Measurements from ENCODE around the gene ZNF750.

Gene ZNF750

DNA sequence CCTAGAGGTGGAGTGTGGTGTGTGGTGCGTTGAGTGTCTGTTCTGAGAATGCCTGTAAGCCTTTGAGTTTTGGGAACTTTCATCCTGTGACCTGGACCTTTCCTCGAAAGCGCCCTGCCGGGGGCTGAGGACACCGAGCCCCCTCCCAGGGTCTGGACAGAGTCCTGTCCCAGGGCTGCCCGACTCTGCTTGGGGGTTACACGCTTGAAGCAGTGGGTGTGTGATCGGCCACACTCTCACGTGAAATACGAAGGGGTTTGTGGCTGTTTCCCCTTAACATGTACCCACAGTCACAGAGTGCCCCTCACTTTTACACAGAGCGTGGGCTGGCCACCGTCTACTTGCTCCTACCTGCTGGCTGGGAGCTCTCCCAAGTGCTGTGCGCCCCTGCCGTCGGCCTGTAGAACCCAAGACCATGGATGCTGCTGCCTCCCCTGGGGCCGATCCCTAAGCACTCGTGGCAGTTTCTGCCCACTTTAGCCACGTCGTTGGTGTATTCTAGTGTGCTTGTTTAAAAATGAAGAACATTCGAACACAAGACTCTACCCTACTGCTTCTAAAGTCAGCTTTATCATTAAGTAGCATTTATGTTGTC lies 6.8 kb downstream of the ZNF750 start:
- DNase-seq: no peak

DNA sequence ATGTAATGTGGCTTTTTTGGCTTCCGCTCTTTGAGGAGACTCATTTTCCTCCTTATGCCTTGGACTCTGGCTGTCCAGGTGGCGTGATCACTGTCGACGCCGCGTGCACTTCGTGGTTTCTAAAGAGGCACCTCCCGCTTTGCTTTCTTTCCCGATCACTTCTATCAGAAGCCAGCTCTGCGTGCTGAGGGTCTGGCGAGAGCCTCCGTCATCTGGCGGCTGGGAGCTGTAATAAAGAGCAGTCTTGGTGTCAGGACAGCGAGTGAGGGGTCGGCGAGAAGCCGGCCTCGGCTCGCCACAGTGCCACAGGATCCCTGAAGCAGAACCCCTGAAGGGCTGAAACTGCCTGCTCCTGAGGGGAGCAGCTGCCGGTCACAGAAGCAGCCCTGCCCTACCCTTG lies 7.4 kb downstream of the ZNF750 start:
- DNase-seq: no peak

DNA sequence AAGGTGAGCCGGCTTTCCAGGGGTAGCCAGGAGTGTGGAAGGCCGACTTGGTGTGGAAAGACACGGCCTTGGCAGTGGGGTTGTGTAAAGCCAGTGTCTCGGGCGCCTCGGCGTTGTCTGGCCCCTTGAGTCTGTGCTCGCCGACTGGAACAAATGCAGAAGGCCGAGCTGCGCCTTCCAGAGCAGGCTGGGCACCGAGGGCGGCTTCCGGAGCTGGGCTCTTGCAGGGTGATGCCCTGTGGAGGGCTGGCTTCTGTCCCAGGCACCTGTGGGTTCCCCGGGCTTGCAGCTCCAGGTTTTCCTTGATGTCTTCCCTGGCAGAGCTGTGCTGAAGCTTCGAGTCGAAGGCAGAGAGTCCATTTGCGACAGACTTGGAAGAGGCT lies 8.0 kb downstream of the ZNF750 start:
- DNase-seq: no peak

DNA sequence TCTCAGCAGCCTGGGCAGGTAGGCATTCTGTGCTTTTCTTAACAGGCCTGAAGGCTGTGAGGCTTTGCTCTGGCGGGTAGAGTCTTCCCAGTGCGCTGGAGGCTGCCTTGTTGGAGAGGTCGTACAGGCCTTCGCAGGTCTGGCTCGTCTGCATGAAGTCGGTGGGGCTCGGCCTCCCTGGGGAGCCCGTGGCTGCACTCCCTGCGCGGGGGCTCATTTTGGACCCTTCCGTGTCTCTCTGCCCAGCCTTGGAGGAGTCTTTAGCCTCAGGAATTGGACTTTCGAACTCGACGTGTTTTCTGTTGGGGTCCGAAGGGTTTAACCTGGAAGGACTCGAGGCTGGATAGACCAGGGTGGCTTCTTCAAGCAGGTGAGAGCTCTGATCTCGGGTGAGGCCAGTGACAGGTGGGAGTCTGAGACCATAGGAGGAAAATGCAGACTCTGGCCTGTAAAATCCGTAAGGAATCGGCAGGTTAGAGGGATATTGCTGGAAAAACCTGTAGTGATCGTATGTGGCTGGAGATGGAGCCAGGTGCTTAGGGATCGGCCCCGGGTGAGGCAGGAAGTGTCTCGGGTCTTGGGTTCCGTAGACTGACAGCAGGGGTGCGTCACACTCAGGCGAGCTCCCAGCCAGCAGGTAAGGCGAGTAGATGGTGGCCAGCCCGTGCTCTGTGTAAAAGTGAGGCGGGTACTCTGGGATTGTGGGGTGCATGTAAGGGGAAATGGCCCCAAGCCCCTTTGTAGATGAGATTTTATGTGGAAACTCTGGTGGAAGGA lies 8.6 kb downstream of the ZNF750 start:
- no peak for DNase-seq

DNA sequence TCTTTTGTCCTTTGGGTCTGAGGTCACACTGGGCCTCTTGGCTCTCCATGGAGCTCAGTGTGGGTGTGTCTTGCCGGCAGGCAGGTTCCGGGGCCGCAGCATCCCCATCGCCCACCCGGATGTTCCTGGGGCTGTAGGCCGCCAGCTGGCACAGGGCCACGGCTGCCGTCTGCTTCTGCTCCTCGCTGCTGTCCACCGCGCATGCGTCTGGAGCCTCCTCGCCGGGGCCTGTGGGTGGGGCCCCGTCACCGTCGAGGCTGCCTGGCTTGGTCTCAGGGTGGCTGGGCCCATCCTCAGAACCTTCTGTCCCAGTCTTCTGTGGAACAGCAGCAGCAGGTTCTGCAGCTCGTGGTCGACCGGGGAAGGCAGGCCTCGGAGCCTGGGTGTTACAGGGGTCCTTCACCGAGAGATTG lies 9.6 kb downstream of the ZNF750 start:
- no peak for DNase-seq

DNA sequence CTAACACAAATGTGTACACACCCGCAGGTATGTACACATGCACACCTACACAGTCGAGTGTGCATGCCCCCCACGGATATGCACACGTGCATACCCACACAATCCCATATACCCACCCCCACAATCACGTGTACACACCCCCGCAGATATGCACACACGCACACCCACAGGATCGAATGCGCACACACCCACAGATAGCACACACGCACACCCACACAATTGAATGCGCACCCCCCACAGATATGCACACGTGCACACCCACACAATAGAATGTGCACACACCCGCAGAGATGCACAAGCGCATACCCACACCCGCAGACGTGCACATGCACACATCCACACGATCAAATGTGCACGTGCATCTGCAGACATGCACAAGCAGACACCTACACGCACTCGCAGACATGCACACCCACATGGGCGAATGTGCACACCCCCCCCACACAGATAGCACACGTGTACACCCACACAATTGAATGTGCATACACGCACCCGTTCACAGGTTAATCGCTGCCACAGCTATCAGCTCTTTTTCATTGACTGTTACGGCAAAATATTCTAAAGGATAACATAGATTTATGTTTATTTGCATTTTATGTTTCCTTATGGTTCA lies 10.8 kb downstream of the ZNF750 start:
- DNase-seq: no peak

DNA sequence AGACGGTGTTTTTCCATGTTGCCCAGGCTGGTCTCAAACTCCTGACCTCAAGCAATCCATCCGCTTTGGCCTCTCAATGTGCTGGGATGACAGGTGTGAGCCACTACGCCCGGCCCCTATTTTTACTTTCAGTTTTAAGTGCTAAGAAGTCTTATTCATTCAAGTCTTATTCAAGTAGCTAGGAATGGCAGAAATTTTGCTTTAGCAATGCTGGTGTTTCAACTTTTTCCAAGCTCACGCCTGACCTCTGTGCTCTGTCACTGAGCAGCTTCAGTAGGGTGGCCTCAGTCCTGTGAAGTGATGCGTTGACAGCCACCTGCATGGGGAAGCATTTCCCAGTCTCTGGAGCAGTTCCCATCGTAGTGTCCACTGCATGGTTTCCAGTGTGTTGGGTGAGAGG lies 12.9 kb downstream of the ZNF750 start:
- no peak for DNase-seq

DNA sequence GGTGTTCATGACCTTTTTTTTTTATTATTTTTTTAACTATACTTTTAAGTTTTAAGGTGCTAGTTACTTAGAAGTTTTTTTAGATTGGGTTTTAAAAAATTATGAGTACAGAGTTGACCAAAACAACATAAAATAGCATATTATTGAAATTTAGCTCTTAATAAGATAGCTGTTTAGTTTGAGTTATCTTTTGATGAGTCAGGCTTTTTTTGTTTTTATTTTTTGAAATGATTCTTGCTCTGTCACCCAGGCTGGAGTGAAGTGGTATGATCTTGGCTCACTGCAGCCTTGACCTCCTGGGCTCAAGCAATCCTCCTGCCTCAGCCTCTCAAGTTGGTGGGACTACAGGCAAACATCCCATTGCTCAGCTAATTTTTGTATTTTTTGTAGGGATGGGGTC lies 13.6 kb downstream of the ZNF750 start:
- DNase-seq: no peak

DNA sequence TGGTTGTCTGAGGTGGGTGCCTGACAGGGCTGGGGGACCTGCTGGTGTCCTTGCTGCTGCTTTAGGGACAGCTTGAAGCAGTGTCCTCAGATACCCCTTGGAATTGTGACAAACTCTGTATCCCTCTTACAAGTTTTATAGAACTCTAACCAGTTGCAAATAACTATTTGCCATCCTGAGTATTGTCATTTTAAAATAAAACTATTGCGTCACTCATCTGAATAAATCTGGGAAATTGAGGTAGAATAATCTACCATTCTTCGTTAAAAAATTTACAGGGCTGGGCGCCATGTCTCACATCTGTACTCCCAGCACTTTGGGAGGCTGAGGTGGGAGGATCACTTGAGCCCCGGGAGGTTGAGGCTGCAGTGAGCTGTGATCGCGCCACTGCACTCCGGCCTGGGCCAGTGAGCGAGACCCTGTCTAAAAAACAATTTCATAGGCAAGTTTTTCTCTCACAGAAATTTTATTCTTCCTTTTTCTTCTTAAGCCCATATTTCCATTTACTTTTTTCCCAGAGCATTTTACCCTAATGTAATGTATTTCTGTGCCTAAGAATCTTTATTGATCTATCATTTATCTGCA lies 14.2 kb downstream of the ZNF750 start:
- no peak for DNase-seq

DNA sequence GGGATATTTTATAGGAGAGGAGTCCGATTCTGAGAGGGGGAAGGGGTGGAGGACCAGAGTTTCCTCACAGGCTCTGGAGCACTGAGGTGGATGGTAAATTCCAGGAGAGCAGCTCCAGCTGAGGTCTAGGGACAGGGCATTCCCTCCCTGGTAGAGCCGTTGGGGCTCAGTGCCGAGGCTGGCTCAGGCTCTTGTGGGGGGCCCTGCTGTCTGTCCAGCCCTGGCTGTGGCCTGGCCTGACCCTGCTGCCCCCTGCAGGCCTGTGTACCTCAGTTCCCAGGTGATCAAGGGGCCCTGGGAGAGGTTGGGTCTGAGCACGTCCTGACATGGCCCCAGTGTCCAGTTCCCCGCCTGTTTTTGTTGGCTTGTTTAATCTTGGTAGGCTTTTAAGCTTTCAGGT lies 16.8 kb downstream of the ZNF750 start:
- DNase-seq: no peak

DNA sequence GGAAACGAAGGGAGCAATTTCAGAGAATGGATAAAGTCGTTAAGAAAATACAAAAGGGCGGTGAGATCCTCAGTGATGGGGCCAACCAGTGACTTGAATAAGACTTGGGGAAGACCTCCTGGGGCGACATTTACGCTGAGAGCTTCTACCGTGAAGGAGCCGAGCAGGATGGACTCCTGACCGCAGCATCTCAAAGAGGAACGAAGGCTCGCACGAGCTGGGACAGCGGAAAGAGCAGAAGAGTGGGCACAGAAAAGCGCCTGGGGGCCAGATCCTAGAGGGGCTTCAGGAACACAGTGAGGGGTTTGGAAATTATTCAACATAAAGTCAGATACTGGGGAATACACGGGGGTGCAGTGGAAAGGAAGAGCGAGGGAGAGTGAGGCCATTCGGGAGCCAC lies 17.5 kb downstream of the ZNF750 start:
- no peak for DNase-seq

DNA sequence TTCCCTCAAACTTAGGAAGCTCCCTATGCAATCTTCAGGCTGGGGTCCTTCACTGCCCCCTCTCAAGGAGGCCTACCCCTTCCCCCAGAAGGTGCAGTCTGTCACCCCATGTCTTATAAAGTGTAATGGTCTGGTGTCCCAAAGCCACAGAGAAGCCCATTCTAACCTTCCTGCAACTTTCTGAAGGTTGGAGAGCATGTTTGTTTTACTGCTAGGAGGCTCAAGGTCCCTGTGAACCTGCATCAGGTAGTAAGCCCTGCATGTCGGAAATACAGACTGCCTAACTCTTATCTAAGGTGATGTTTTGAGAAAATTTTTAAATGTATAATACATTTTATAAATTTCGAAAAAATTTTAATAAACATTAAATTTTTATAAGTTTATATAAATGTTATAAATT lies 18.3 kb downstream of the ZNF750 start:
- no peak for DNase-seq

DNA sequence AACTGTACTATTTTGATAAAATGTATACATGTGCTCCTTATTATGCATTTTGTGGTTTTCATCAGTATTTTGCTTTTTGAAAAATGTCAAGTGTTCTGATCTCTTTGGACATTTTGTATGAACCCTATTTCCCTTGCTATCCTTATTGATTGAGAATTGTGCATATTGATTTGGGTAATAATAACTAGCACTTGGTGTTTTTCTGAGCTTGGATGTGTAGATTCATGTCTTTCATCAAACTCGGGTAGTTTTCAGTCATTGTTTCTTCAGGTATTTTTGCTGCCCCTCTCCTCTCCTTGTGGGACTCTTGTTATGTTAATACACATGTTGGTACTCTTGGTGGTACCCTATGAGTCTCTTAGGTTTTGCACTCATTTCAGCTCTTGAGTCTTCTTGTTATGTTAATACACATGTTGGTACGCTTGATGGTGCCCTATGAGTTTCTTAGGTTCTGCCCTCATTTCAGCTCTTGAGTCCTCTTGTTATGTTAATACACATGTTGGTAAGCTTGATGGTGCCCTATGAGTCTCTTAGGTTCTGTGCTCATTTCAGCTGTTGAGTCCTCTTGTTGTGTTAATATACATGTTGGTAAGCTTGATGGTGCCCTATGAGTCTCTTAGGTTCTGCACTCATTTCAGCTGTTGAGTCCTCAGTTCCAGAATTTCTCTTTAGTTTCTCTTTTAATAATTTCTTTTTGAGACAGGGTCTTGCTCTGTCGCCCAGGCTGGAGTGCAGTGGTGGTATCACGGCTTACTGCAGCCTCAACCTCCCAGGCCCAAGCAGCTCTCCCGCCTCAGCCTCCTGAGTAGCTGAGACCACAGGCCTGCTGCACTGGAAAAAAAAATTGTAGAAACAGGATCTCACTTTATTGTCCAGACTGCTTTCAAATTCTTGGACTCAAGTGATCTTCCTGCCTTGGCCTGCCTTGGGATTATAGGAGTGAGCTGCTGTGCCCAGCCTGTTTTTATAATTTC lies 19.3 kb downstream of the ZNF750 start:
- DNase-seq: no peak

DNA sequence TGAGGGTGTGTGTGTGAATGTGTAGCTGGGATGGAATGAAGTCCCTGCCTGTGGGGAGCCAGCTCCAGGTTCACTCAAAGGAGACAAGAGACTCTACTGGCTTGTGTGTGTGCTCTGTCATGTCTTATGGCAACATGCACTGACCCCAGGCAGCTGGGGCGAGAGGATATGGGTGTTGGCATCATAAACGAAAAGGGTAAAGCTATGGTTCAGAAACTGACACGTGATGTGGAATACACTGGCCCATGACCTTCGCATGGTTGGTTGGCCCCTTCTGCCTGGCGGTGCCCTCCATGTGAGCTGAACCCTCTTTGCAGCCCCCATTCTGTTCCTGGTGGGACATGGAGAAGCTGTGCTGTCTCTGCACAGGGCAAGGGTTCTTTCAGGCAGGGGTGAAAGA lies 21.9 kb downstream of the ZNF750 start:
- DNase-seq: no peak

DNA sequence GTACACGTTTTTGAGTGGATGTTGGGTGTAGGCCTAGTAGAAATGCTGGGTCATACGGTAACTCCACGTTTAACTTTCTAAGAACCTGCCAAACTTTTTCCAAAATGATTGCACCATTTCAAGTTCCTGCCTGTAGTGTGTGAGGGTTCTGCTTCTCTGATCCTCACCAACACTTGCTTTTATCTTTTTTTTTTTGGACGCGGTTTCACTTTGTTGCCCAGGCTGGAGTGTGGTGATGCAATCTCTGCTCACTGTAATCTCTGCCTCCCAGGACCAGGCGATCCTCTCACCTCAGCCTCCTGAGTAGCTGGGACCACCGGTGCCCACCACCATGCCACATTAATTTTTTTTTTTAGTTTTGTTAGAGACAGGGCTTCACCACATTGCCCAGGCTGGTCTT lies 23.5 kb downstream of the ZNF750 start:
- DNase-seq: no peak

DNA sequence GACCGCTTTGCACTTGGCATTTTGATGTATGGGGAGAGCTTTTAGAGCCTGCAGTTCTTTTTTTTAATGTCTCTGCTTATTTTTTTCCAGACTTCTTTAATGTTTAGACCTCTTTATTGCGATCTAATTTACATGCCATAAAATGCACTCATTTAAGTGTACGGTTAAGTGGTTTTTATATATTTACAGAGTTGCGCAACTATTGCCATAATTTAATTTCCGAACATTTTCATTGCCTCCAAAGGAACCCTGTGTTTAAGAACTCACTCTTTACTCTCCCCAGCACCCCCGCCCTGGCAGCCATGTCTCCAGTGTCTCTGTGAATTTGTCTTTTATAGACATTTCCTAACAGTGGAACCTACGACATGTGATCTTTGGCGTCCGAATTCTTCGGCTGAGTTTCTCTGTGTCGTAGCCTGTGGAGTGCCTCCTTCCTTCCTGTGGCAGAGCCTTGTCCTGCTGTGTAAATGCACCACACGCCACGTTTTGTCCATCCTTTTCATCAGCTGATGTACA lies 24.0 kb downstream of the ZNF750 start:
- DNase-seq: no peak

DNA sequence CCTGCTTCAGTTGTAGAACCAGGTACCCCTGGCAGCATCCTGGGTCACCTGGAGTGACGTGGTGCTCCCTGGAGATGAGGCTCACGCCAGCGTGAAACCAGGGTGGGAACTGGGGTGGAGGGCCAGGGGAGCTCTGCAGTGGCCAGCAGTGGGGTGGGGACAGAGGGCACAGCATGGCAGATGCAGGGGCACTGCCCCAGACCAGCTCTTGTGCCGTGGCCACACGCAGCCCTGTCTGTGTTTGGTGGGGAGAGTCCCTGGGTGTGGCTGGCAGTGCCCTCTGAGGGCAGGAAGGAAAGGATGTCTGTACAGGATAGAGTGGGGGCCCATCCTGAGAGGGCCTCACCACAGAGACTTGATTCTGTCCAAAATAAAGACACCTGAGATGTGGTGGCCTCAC lies 24.5 kb downstream of the ZNF750 start:
- no peak for DNase-seq

DNA sequence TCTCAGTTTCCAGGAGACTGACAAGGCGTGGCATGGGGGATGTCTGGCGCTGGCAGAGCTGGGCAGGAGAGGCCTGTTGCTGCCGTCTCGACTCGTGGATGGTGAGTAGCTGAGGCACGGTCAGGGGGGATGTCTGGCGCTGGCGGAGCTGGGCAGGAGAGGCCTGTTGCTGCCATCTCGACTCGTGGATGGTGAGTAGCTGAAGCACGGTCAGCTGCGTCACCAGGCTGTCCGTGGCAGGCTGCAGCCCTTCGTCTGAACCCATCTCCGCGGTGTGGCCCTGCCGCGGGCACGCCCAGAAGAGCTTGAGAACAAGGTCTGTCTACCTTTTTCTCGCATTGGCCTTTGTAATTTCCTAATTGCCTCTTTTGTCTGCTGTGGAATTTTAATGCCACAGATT lies 25.0 kb downstream of the ZNF750 start:
- no peak for DNase-seq

DNA sequence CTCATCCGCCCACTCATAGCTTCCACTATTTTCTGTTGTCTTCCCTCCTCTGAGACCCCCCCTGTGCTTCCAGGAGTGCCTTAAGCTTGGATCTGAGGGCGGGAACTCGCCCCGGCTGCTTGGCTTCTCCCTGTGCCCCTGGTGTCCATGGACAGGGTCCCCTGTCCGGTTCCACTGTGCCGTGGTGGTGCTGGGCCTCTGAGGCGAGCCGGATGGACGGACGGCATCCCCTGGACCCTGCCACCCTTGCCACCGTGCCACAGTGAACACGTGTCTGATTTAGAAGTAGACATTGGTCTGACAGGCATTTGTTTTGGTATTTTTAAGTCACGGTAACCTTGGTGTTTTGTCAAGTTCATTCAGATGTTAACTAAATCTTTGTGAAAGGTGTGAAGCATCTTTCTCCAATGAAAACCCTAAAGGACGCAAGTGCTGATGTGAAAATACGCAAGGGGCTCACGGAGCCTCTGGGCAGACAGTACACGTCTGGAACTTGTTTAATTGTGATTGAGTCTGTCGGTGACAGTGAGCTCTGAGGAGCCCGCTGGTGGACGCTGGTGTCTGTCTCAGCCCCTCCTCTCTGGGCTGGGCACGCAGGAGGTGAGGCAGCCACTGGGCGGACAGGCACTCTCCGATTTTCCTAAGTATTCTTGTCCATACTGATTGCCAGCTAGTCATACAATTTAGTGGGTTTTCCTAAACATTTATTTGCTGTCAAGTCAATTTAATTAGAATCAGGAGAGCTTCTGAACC lies 26.3 kb downstream of the ZNF750 start:
- DNase-seq: no peak

DNA sequence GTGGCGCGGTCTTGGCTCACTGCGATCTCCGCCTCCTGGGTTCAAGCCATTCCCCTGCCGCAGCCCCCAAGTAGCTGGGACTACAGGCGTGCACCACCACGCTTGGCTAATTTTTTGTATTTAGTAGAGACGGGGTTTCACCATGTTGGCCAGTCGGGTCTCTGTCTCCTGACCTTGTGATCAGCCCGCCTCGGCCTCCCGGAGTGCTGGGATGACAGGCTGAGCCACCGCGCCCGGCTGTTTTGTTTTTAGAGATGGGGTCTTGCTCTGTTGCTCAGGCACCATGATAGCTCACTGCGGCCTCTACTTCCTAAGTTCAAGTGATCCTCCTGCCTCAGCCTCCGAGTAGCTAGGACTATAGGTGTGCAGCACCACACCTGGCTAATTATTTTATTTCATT lies 27.2 kb downstream of the ZNF750 start:
- no peak for DNase-seq

DNA sequence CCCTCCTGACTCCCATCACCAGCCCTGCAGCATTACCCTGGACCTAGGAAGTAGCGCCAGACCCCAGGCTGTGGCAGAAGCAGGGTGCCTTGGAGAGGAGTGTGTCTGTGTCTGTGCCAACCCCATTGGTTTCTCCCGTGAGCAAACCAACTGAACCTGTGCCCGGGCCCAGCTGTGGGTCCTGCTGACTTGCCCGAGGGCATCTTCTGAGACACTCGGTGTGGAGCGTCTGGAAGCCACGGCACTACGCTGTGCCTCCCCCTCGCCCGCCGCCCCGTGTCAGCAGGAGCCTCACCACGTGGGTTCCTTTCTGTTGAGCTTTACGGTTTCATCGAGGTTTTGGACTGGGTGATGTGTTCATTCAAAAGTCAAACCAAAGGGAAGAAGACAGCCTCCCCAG lies 27.8 kb downstream of the ZNF750 start:
- no peak for DNase-seq

Data from effector CD8-positive, alpha-beta T cell (primary cell).